PC-3 (cell line): ENCODE data around the gene ARHGEF28. TPM values are rescaled to one million over a fixed set of nuclear protein-coding genes. Genes with fewer than 3 reads are reported as not detected.
A peak's percentile ranks its signal among the peaks of the same experiment; 100 is the strongest.

Experiments used
- ATAC-seq: fragments of 200-7000 bp; cut with Tn5 transposase; 2 replicates; pipeline ENCODE4 v1.9.1; 2020; ENCODE audit warnings: mild to moderate bottlenecking, moderate library complexity
- BruUV-seq: library from RNA; stranded (reverse); fragments of 400-500 nt; replicated peaks from 2 replicates; lab custom pipeline; 2021; lab: Mats Ljungman, UMichigan
- CTCF ChIA-PET: fragments of 300-600 bp; sonication (Branson Sonifier 250); formaldehyde crosslinking; loops from one replicate; lab custom pipeline; 2022; ENCODE audit warnings: antibody characterized with exemption; lab: Charles Lee
- POLR2A ChIA-PET: fragments of 300-600 bp; sonication (Branson Sonifier 250); formaldehyde crosslinking; loops from one replicate; lab custom pipeline; 2022; ENCODE audit warnings: antibody characterized with exemption; ENCODE audit not compliant: unreplicated experiment; lab: Charles Lee
- DNase-seq: peaks from one replicate; pipeline ENCODE4 v3.0.0-alpha.2; 2015
- H2AFZ ChIP-seq: fragments of 300-600 bp; sonication (generic); 2 replicates; pipeline ENCODE4 v1.6.0; 2016; ENCODE audit warnings: antibody characterized with exemption, low read length
- H3F3A ChIP-seq: fragments of 300-600 bp; sonication (generic); one replicate; pipeline ENCODE4 v1.6.0; 2017; ENCODE audit warnings: antibody characterized with exemption, low read length, control low read depth, mild to moderate bottlenecking; ENCODE audit not compliant: unreplicated experiment
- H3K27ac ChIP-seq: fragments of 300-600 bp; sonication (generic); 2 replicates; pipeline ENCODE4 v1.5.1; 2016; ENCODE audit warnings: mild to moderate bottlenecking, low read length
- H3K27me3 ChIP-seq: fragments of 300-600 bp; sonication (generic); 2 replicates; pipeline ENCODE4 v1.6.1; 2016; ENCODE audit warnings: low read length, mixed read lengths
- H3K36me3 ChIP-seq: fragments of 300-600 bp; sonication (generic); 2 replicates; pipeline ENCODE4 v1.6.1; 2016; ENCODE audit warnings: low read depth, mixed run types, low read length, mixed read lengths
- H3K4me1 ChIP-seq: fragments of 300-600 bp; sonication (generic); 2 replicates; pipeline ENCODE4 v1.5.1; 2016; ENCODE audit warnings: low read length; ENCODE audit not compliant: insufficient read depth
- H3K4me2 ChIP-seq: fragments of 300-600 bp; sonication (generic); 2 replicates; pipeline ENCODE4 v1.6.0; 2016; ENCODE audit warnings: low read length
- H3K4me3 ChIP-seq: fragments of 300-600 bp; sonication (generic); 2 replicates; pipeline ENCODE4 v1.5.1; 2016; ENCODE audit warnings: mild to moderate bottlenecking, low read length, mixed read lengths
- H3K79me2 ChIP-seq: fragments of 300-600 bp; sonication (generic); 2 replicates; pipeline ENCODE4 v1.6.1; 2017; ENCODE audit warnings: low read length, mixed read lengths
- H3K9ac ChIP-seq: fragments of 300-600 bp; sonication (generic); 2 replicates; pipeline ENCODE4 v1.6.0; 2016; ENCODE audit warnings: mild to moderate bottlenecking, low read length
- H3K9me2 ChIP-seq: fragments of 300-600 bp; sonication (generic); replicated peaks from 2 replicates; pipeline ENCODE4 v1.6.1; 2016; ENCODE audit warnings: mixed run types, low read length, mixed read lengths
- H3K9me3 ChIP-seq: fragments of 300-600 bp; sonication (generic); 2 replicates; pipeline ENCODE4 v1.6.1; 2016; ENCODE audit warnings: low read length, mixed read lengths
- H4K20me1 ChIP-seq: fragments of 300-600 bp; sonication (generic); 2 replicates; pipeline ENCODE4 v1.6.1; 2016; ENCODE audit warnings: low read length, mixed read lengths
- CTCF ChIP-seq: fragments of 300-600 bp; sonication (generic); conservative IDR thresholded peaks from 2 replicates; pipeline ENCODE4 v1.5.1; 2017; ENCODE audit warnings: antibody characterized with exemption, low read depth, mild to moderate bottlenecking, low read length
- EZH2 ChIP-seq: fragments of 300-600 bp; sonication (generic); IDR thresholded peaks from one replicate; pipeline ENCODE4 v1.6.1; 2017; ENCODE audit warnings: antibody characterized with exemption, mild to moderate bottlenecking, low read length; ENCODE audit not compliant: unreplicated experiment
- EZH2phosphoT487 ChIP-seq: fragments of 300-600 bp; sonication (generic); IDR thresholded peaks from 2 replicates; pipeline ENCODE4 v1.6.1; 2018; ENCODE audit warnings: mild to moderate bottlenecking, antibody characterized with exemption, low read length, borderline replicate concordance
- intact Hi-C: fragments of 100-400 bp; cut with micrococcal nuclease; formaldehyde crosslinking; loops from 2 replicates; pipeline ENCODE4 v1.9.0; 2023
- total RNA-seq: library from RNA; depleted of rRNA; stranded (reverse); fragments of >200 nt; gene quantifications from 2 replicates; pipeline ENCODE4 v1.2.3, GENCODE V29; 2014

Gene ARHGEF28
- total RNA-seq, 1 experiment from 2014 or later, result 24.2 TPM

GRCh38 chr5:73816656-73817420 lies 190.8 kb downstream of the ARHGEF28 start:
- Histone ChIP-seq H3K9me2 (no peaks in the 10 kb centered on the region), H3K9ac (no peak overlapping the region), H3K79me2 (no peaks in the 10 kb centered on the region), H3K4me2 (no peak overlapping the region), H3F3A (no peaks in the 10 kb centered on the region), H4K20me1 (no peaks in the 10 kb centered on the region), H3K4me3 (no peak overlapping the region), H3K4me1 (peaks cover 25% of the 10 kb centered on the region), H3K27me3 (no peaks in the 10 kb centered on the region), H3K36me3 (no peaks in the 10 kb centered on the region), H3K9me3 (no peaks in the 10 kb centered on the region), H3K27ac (no peak overlapping the region), H2AFZ (no peak overlapping the region)
- DNase-seq (no peak), ATAC-seq (no peak)
- CTCF ChIA-PET, result no interaction called here
- TF ChIP-seq CTCF, result no peak
- TF ChIP-seq EZH2, result no peak
- no peak for TF ChIP-seq EZH2phosphoT487
- no TSS peak for BruUV-seq
- POLR2A ChIA-PET, result no interaction called here
- intact Hi-C loops, result no loop called here

- Histone ChIP-seq H3K36me3 (no peaks in the 10 kb centered on the region), H4K20me1 (no peaks in the 10 kb centered on the region), H3K4me2 (no peak overlapping the region), H3K79me2 (no peaks in the 10 kb centered on the region), H3K4me1 (peaks cover 40% of the 10 kb centered on the region), H3K27ac (no peak overlapping the region), H3K4me3 (no peak overlapping the region), H3K9ac (no peak overlapping the region), H3K9me2 (no peaks in the 10 kb centered on the region), H3K9me3 (no peaks in the 10 kb centered on the region), H2AFZ (no peak overlapping the region), H3K27me3 (no peaks in the 10 kb centered on the region), H3F3A (no peaks in the 10 kb centered on the region)
- ChIA-PET POLR2A (no interaction called here), CTCF (no interaction called here)
- intact Hi-C loops, result no loop called here
- TF ChIP-seq CTCF (no peak), EZH2phosphoT487 (no peak), EZH2 (no peak)
- ATAC-seq (no peak), DNase-seq (peak; percentile 33)
- BruUV-seq, result no TSS peak
These were observed 192.4 kb downstream of the ARHGEF28 start for GRCh38 chr5:73818357-73818756.

- no peak overlapping the region for H2AFZ ChIP-seq
- H3F3A ChIP-seq, result no peaks in the 10 kb centered on the region
- no peak overlapping the region for H3K4me2 ChIP-seq
- POLR2A ChIA-PET, result no interaction called here
- ATAC-seq (no peak), DNase-seq (peak; percentile 47)
- intact Hi-C loops, result no loop called here
- H3K9me2 ChIP-seq, result no peaks in the 10 kb centered on the region
- H3K4me3 ChIP-seq, result no peak overlapping the region
- TF ChIP-seq EZH2phosphoT487, result no peak
- TF ChIP-seq EZH2, result no peak
- no peak for TF ChIP-seq CTCF
- CTCF ChIA-PET, result no interaction called here
- no peaks in the 10 kb centered on the region for H4K20me1 ChIP-seq
- no peaks in the 10 kb centered on the region for H3K27me3 ChIP-seq
- no peaks in the 10 kb centered on the region for H3K79me2 ChIP-seq
- H3K36me3 ChIP-seq, result no peaks in the 10 kb centered on the region
- H3K9ac ChIP-seq, result no peak overlapping the region
- peak overlapping the region; percentile 29; the same call in 1 of the 2 replicates for H3K27ac ChIP-seq
- H3K4me1 ChIP-seq, result peaks cover 46% of the 10 kb centered on the region
- no peaks in the 10 kb centered on the region for H3K9me3 ChIP-seq
- BruUV-seq, result no TSS peak
These were observed 194.3 kb downstream of the ARHGEF28 start for GRCh38 chr5:73820326-73820725.
